ENCODE data around the gene ARMC10. TPM values are rescaled to one million over a fixed set of nuclear protein-coding genes. Genes with fewer than 3 reads are reported as not detected.
"Not testable (repeated sequence)": the region's sequence is repeated elsewhere in the genome, so short reads cannot be mapped to it uniquely, and the experiment has no call there.

ARMC10 gene
- 10 to 100 TPM; 21.0 to 42.5 (median 36.6) TPM for total RNA-seq

- WGBS, 2 donors, result 0 to 1% methylated on average over 12 of the region's 83 CpGs
- Histone ChIP-seq H3K4me3 (peak within 1 kb of the TSS; percentile 62 to 83 (median 79)), H3K9me3 (no peaks in the 10 kb centered on the region), H3K36me3 (no peaks in the 10 kb centered on the region), H3K4me1 (peaks cover 6 to 32% (median 18%) of the 10 kb centered on the region in 3 donors), H3K27ac (peak within 1 kb of the TSS; percentile 90 to 97 (median 94)), H3K27me3 (no peaks in the 10 kb centered on the region)
- intact Hi-C loops (cut with DNase I), result no loop called here
- DNase-seq, result peak; percentile 69
- TF ChIP-seq POLR2A (IDR thresholded peaks at IDR 0.05), result peak in 2 of 4 donors; percentile 67 to 69
- peak in 3 of 6 experiments; percentile 39 to 55 (median 50) for TF ChIP-seq CTCF (IDR thresholded peaks at IDR 0.05)
Observed at GRCh38 chr7:103074519-103075336, at the start of gene ARMC10, which contains the start of gene FBXL13. Gene ARMC10, plus strand, starts transcription at chr7:103075140. Its CDS starts 133 bp downstream, at chr7:103075273. Gene FBXL13, minus strand, starts transcription at chr7:103074796.

GRCh38 chr7:103025341-103025740, 49.6 kb upstream of the ARMC10 start:
- 67 to 73% methylated on average over 3 of the region's 3 CpGs for WGBS, 2 donors
- no peak overlapping the region for H3K4me3 ChIP-seq
- no peak overlapping the region for H3K27ac ChIP-seq
- TF ChIP-seq POLR2A (IDR thresholded peaks at IDR 0.05) (no peak), CTCF (IDR thresholded peaks at IDR 0.05) (no peak)
- H3K9me3 ChIP-seq, result peaks cover 0 to 5% (median 0%) of the 10 kb centered on the region in 3 donors
- no peaks in the 10 kb centered on the region for H3K4me1 ChIP-seq
- intact Hi-C loops (cut with DNase I), result no loop called here
- H3K27me3 ChIP-seq, result no peaks in the 10 kb centered on the region
- H3K36me3 ChIP-seq, result no peaks in the 10 kb centered on the region
- no peak for DNase-seq

- H3K36me3 ChIP-seq, result no peaks in the 10 kb centered on the region
- 86 to 89% methylated on average over 1 of the region's 1 CpG for WGBS, 2 donors
- TF ChIP-seq CTCF (IDR thresholded peaks at IDR 0.05), result no peak
- no peak for TF ChIP-seq POLR2A (IDR thresholded peaks at IDR 0.05)
- intact Hi-C loops (cut with DNase I), result no loop called here
- H3K4me1 ChIP-seq, result no peaks in the 10 kb centered on the region
- H3K9me3 ChIP-seq, result no peaks in the 10 kb centered on the region
- no peak for DNase-seq
- no peak overlapping the region for H3K27ac ChIP-seq
- H3K27me3 ChIP-seq, result no peaks in the 10 kb centered on the region
- H3K4me3 ChIP-seq, result no peak overlapping the region
Observed at GRCh38 chr7:103031024-103031423, 43.9 kb upstream of the ARMC10 start.

- Histone ChIP-seq H3K9me3 (no peaks in the 10 kb centered on the region), H3K27me3 (no peaks in the 10 kb centered on the region), H3K36me3 (no peaks in the 10 kb centered on the region), H3K27ac (no peak overlapping the region), H3K4me1 (no peaks in the 10 kb centered on the region), H3K4me3 (no peak overlapping the region)
- intact Hi-C loops (cut with DNase I), result no loop called here
- TF ChIP-seq CTCF (IDR thresholded peaks at IDR 0.05), result no peak
- no peak for TF ChIP-seq POLR2A (IDR thresholded peaks at IDR 0.05)
- DNase-seq, result no peak
- WGBS, 2 donors, result 42 to 50% methylated on average over 1 of the region's 1 CpG
Observed at GRCh38 chr7:103031781-103032180, 43.2 kb upstream of the ARMC10 start.

GRCh38 chr7:103034318-103034717, 40.6 kb upstream of the ARMC10 start:
- H3K27ac ChIP-seq; intact Hi-C loops (cut with DNase I); H3K27me3 ChIP-seq; H3K4me3 ChIP-seq; H3K36me3 ChIP-seq; H3K9me3 ChIP-seq; H3K4me1 ChIP-seq; DNase-seq: not testable (repeated sequence)
- 78% methylated on average over 1 of the region's 20 CpGs; no CpG with 5 or more reads in 1 of the 2 donors for WGBS, 2 donors
